ENCODE measurements around the gene LRRC59.
"Not testable (repeated sequence)": the region's sequence is repeated elsewhere in the genome, so short reads cannot be mapped to it uniquely, and the experiment has no call there.

Gene LRRC59

GRCh38 chr17:50424996-50425681, 27.8 kb upstream of the LRRC59 start:
- ATAC-seq (no peak), DNase-seq (no peak)

- DNase-seq, result no peak
- no peak for ATAC-seq
Observed at GRCh38 chr17:50424246-50424995, 27.1 kb upstream of the LRRC59 start.

- DNase-seq (no peak), ATAC-seq (no peak)
Observed at GRCh38 chr17:50423553-50424159, 26.3 kb upstream of the LRRC59 start.

- ATAC-seq, result no peak
- DNase-seq, result no peak
Observed at GRCh38 chr17:50422738-50423137, 25.4 kb upstream of the LRRC59 start.

- DNase-seq (no peak), ATAC-seq (peak; percentile 42)
Observed at GRCh38 chr17:50421308-50422051, 24.2 kb upstream of the LRRC59 start.

GRCh38 chr17:50420419-50421112, 23.2 kb upstream of the LRRC59 start:
- no peak for ATAC-seq

GRCh38 chr17:50419577-50419976, 22.3 kb upstream of the LRRC59 start:
- DNase-seq, ATAC-seq: not testable (repeated sequence)

More at GRCh38 chr17:50420419-50421112, 23.2 kb upstream of the LRRC59 start:
- no peak for DNase-seq

- DNase-seq (no peak), ATAC-seq (no peak)
Observed at GRCh38 chr17:50414808-50415207, 17.5 kb upstream of the LRRC59 start.

GRCh38 chr17:50412188-50412732, 14.9 kb upstream of the LRRC59 start:
- ATAC-seq (no peak), DNase-seq (no peak)

- DNase-seq, result no peak
- ATAC-seq, result no peak
Observed at GRCh38 chr17:50407921-50408320, 10.6 kb upstream of the LRRC59 start.

- ATAC-seq (no peak), DNase-seq (no peak)
Observed at GRCh38 chr17:50406578-50406977, 9.3 kb upstream of the LRRC59 start.

GRCh38 chr17:50405351-50405750, 8.0 kb upstream of the LRRC59 start:
- not testable (repeated sequence) for ATAC-seq, DNase-seq

- not testable (repeated sequence) for ATAC-seq, DNase-seq
Observed at GRCh38 chr17:50399591-50399990, 2.3 kb upstream of the LRRC59 start.

GRCh38 chr17:50398672-50399071, 1.3 kb upstream of the LRRC59 start:
- DNase-seq, ATAC-seq: not testable (repeated sequence)

GRCh38 chr17:50397919-50398285, 579 bp upstream of the LRRC59 start:
- DNase-seq (no peak), ATAC-seq (no peak)

GRCh38 chr17:50396261-50397110, 837 bp downstream of the LRRC59 start:
- DNase-seq, result peak; percentile 41

GRCh38 chr17:50394711-50395110, 2.6 kb downstream of the LRRC59 start:
- no peak for DNase-seq

More at GRCh38 chr17:50396261-50397110, 837 bp downstream of the LRRC59 start:
- ATAC-seq, result peak; percentile 57

GRCh38 chr17:50393700-50394099, 3.6 kb downstream of the LRRC59 start:
- no peak for ATAC-seq
- no peak for DNase-seq

More at GRCh38 chr17:50394711-50395110, 2.6 kb downstream of the LRRC59 start:
- no peak for ATAC-seq

GRCh38 chr17:50392621-50393020, 4.7 kb downstream of the LRRC59 start:
- DNase-seq (no peak), ATAC-seq (no peak)

GRCh38 chr17:50389534-50389933, 7.8 kb downstream of the LRRC59 start:
- ATAC-seq (no peak), DNase-seq (no peak)

Data from stimulated activated naive CD8-positive, alpha-beta T cell treated with anti-CD3 and anti-CD28 coated beads, Interleukin-15, Interleukin-2, amounts not matched to agents 100 U/mL and 50 U/mL, for 24 hours (primary cell).